ENCODE measurements around the gene XPNPEP1.

The XPNPEP1 gene

GRCh38 chr10:109871476-109871875, 51.8 kb downstream of the XPNPEP1 start:
- Histone ChIP-seq H3K4me3 (ENCODE audit: low read length) (no peak overlapping the region), H3K9me3 (ENCODE audit: control insufficient read depth, insufficient read depth, low read length) (no peaks in the 10 kb centered on the region), H4K20me1 (ENCODE audit: control insufficient read depth, insufficient read depth, low read depth, low read length) (no peaks in the 10 kb centered on the region), H3K36me3 (ENCODE audit: control insufficient read depth, low read length) (peaks cover 68% of the 10 kb centered on the region), H3F3A (ENCODE audit: control insufficient read depth, insufficient read depth) (no peaks in the 10 kb centered on the region), H3K4me1 (ENCODE audit: control insufficient read depth, low read length) (no peaks in the 10 kb centered on the region), H3K4me2 (ENCODE audit: low read length) (no peak overlapping the region), H3K27ac (ENCODE audit: low read depth, low read length) (no peak overlapping the region), H3K79me2 (ENCODE audit: control insufficient read depth, low read length) (no peaks in the 10 kb centered on the region), H3K27me3 (ENCODE audit: control insufficient read depth, low read length) (no peaks in the 10 kb centered on the region), H3K9me2 (replicated peaks; ENCODE audit: control insufficient read depth, low read length) (no peaks in the 10 kb centered on the region)
- TF ChIP-seq EZH2phosphoT487 (IDR thresholded peaks at IDR 0.05; ENCODE audit: borderline replicate concordance, low read length) (no peak), CTCF (IDR thresholded peaks at IDR 0.05; ENCODE audit: low read depth, low read length, poor library complexity, severe bottlenecking) (no peak)

GRCh38 chr10:109866995-109867635, 56.2 kb downstream of the XPNPEP1 start:
- H3K27me3 ChIP-seq (ENCODE audit: control insufficient read depth, low read length) = no peaks in the 10 kb centered on the region
- H3K79me2 ChIP-seq (ENCODE audit: control insufficient read depth, low read length) = no peaks in the 10 kb centered on the region
- H3K9me2 ChIP-seq (replicated peaks; ENCODE audit: control insufficient read depth, low read length) = no peaks in the 10 kb centered on the region
- H3K9me3 ChIP-seq (ENCODE audit: control insufficient read depth, insufficient read depth, low read length) = no peaks in the 10 kb centered on the region
- H4K20me1 ChIP-seq (ENCODE audit: control insufficient read depth, insufficient read depth, low read depth, low read length) = no peaks in the 10 kb centered on the region
- H3K36me3 ChIP-seq (ENCODE audit: control insufficient read depth, low read length) = peaks cover 66% of the 10 kb centered on the region
- H3K27ac ChIP-seq (ENCODE audit: low read depth, low read length) = no peak overlapping the region
- no peak for TF ChIP-seq CTCF (IDR thresholded peaks at IDR 0.05; ENCODE audit: low read depth, low read length, poor library complexity, severe bottlenecking)
- no peak for TF ChIP-seq EZH2phosphoT487 (IDR thresholded peaks at IDR 0.05; ENCODE audit: borderline replicate concordance, low read length)
- no peak overlapping the region for H3K4me2 ChIP-seq (ENCODE audit: low read length)
- no peaks in the 10 kb centered on the region for H3F3A ChIP-seq (ENCODE audit: control insufficient read depth, insufficient read depth)
- H3K4me1 ChIP-seq (ENCODE audit: control insufficient read depth, low read length) = no peaks in the 10 kb centered on the region
- H3K4me3 ChIP-seq (ENCODE audit: low read length) = no peak overlapping the region

GRCh38 chr10:109866168-109866994, 56.9 kb downstream of the XPNPEP1 start:
- H3K4me2 ChIP-seq (ENCODE audit: low read length) = no peak overlapping the region
- H3K27ac ChIP-seq (ENCODE audit: low read depth, low read length) = no peak overlapping the region
- H3K4me3 ChIP-seq (ENCODE audit: low read length) = no peak overlapping the region
- H3K9me2 ChIP-seq (replicated peaks; ENCODE audit: control insufficient read depth, low read length) = no peaks in the 10 kb centered on the region
- H3K36me3 ChIP-seq (ENCODE audit: control insufficient read depth, low read length) = peaks cover 60% of the 10 kb centered on the region
- TF ChIP-seq EZH2phosphoT487 (IDR thresholded peaks at IDR 0.05; ENCODE audit: borderline replicate concordance, low read length) (no peak), CTCF (IDR thresholded peaks at IDR 0.05; ENCODE audit: low read depth, low read length, poor library complexity, severe bottlenecking) (peak; percentile 27)
- no peaks in the 10 kb centered on the region for H3K9me3 ChIP-seq (ENCODE audit: control insufficient read depth, insufficient read depth, low read length)
- no peaks in the 10 kb centered on the region for H3F3A ChIP-seq (ENCODE audit: control insufficient read depth, insufficient read depth)
- no peaks in the 10 kb centered on the region for H3K27me3 ChIP-seq (ENCODE audit: control insufficient read depth, low read length)
- no peaks in the 10 kb centered on the region for H3K4me1 ChIP-seq (ENCODE audit: control insufficient read depth, low read length)
- H4K20me1 ChIP-seq (ENCODE audit: control insufficient read depth, insufficient read depth, low read depth, low read length) = no peaks in the 10 kb centered on the region
- H3K79me2 ChIP-seq (ENCODE audit: control insufficient read depth, low read length) = no peaks in the 10 kb centered on the region

All from DOHH2 (cell line).